Fibroblast of skin of right biceps (primary cell): ENCODE results near the gene ECI1.
"Not testable (repeated sequence)": the region's sequence is repeated elsewhere in the genome, so short reads cannot be mapped to it uniquely, and the experiment has no call there.

ENCODE experiments used
- DNase-seq: peaks from one replicate; pipeline ENCODE4 v3.0.0-alpha.2; 2013

ECI1 gene

GRCh38 chr16:2252806-2253148, 1.4 kb upstream of the ECI1 start:
- DNase-seq = peak; percentile 9

- peak; percentile 11 for DNase-seq
These were observed 613 bp downstream of the ECI1 start for GRCh38 chr16:2250652-2251295.

DNA sequence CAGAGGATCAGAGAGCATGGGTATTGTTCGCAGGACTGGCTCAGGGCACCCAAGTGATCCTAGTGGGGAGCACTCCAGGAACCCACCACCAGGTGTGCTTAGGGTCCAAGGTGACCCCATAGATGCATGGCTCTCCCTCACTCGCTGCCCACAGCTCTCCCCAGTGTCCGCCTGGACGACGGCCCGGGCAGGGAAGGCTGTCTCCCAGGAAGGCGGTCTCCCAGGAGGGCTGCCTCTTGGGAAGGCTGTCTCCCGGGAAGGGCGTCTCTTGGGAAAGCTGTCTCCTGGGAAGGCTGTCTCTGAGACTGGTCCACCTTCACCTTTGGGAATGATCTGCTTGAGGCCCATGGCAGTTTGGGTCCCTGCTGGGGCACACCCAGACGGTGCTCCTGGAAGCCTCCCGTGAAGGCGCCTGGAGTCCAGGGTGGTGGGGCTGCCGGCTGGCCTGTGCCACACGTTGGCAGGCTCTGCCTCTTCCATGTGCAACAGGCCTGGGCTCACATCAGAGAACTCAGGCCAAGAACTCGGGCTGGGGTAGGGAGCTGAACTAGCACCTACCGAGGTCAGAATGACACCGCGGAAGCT, 5.0 kb downstream of the ECI1 start:
- no peak for DNase-seq

GRCh38 chr16:2244926-2245795, 6.2 kb downstream of the ECI1 start:
- no peak for DNase-seq

DNA sequence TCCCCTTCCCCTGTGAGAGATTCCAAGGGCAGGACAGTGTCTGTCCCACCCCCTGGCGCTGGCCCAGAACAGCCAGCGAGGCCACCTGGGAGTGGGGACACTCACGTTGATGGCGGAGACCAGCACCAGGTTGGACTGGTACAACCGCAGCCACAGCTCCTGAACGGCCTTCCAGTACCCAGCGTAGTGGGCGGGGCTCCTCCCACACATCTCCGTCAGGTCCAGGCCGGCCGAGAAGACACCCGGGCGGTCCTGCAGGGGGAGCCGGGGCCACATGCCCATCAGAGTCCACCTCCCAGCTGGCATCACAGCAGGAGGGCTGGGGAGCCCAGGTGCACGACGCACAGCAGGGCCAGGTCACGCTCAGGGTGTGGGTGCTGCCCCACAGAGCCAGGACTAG, 7.1 kb downstream of the ECI1 start:
- DNase-seq = no peak

GRCh38 chr16:2243781-2244180, 7.6 kb downstream of the ECI1 start:
- no peak for DNase-seq

DNA sequence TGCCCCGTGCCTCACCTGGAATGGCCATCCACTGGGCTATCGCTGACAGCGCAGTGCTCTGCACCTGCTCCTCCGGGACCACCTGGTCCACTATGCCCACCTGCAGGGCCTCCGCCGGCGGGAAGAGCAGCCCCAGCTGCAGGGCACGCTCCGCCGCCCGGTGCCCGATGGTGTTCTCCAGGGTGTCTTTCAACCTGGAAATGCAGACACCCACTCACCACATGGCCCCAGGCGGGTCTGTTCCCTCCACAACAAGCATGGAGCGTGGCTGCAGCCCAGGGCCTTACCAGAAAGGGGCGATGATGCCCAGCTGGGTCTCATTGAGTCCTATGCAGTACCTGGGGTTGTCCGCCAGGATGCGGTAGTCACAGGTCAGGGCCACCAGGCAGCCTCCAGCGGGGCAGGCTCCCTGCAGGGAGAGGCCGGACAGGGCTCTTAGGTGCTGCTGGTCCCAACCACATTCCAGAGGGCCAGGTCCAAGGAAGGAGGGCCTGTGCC, 8.3 kb downstream of the ECI1 start:
- no peak for DNase-seq

GRCh38 chr16:2242598-2242997, 8.8 kb downstream of the ECI1 start:
- DNase-seq = no peak

- not testable (repeated sequence) for DNase-seq
These were observed 11.1 kb downstream of the ECI1 start for GRCh38 chr16:2240331-2240730.

GRCh38 chr16:2238838-2239675, 12.3 kb downstream of the ECI1 start:
- no peak for DNase-seq

DNA sequence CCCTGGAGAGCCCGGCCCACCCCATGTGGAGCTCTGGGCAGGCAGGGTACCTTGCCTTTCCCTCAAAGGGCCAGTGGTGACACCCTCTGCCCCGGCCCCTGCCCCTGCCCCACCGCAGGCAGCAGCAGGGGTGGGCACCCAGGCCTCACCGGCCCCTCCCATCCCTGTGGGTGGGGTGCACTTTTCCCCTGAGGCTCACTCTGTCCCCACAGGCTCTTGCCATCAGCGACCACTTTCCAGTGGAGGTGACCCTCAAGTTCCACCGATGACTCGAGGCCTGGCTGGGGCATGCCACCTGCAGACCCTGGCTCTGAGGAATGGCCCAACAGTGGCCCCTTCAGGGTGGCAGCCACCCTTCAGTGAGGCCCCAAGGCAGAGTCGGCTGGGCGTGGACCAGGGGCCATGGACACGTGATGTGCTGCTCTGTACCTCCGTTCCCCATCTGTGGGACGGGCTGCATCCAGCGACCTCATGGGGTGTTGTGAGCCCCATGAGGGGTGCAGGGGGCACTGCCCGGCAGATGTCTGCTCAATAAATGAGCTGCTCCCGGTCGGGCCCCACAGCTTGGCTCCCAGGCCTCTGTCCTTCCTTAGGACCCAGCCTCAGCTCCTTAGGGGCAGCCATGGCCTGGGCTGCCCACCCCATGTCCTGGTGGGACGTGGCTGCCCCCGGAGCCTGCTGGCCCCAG, 13.1 kb downstream of the ECI1 start:
- no peak for DNase-seq

GRCh38 chr16:2237493-2238149, 13.8 kb downstream of the ECI1 start:
- no peak for DNase-seq

- DNase-seq = no peak
These were observed 14.3 kb downstream of the ECI1 start for GRCh38 chr16:2237102-2237482.

DNA sequence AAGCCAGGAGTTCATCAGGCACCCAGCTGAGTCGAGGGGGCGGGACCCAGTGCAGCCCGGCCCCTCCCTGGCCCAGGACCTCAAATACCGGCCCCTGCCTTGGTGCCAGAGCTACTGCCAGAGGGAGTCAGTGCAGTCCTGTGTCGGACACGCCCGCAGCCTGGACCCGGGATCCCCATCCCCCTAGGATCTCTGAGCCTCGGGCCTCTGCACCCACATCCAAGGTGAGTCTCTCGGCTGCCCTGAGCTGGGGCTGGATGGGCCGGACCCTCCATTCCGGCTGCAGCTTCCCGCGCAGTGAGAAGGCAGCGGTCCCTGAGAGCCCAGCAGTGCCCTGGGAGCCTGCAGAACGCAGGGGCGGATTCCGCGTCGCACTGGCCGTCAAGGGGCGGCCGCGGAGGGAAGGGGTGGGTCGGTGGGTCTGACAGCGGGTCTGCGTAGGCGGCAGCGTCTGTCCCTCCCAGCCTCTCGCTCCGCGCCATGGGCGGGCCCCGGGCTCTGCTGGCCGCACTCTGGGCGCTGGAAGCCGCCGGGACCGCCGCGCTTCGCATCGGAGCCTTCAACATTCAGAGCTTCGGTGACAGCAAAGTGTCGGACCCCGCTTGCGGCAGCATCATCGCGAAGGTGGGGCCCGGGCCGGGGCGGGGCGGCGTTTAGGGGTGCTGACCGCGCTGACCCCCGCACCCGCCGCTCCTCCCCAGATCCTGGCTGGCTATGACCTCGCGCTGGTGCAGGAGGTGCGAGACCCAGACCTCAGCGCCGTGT, 14.9 kb downstream of the ECI1 start, which contains the start of gene DNASE1L2:
DNASE1L2 (plus strand) TSS at position 108 of the 765 bp plus-strand sequence; CDS start at position 481, 373 bp downstream.
- no peak for DNase-seq

GRCh38 chr16:2235695-2236336, 15.6 kb downstream of the ECI1 start:
- no peak for DNase-seq

DNA sequence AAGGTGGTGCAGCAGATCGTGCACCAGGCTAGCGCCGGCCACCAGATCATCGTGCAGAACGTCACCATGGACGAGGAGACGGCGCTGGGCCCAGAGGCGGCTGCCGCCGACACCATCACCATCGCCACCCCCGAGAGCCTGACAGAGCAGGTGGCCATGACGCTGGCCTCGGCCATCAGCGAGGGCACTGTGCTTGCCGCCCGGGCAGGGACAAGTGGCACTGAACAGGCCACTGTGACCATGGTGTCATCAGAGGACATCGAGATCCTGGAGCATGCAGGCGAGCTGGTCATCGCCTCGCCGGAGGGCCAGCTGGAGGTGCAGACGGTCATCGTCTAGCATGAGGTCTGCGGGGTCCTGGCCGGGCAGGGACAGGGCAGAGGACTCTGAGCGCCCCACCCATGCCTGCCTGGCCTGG, 16.1 kb downstream of the ECI1 start:
- no peak for DNase-seq

DNA sequence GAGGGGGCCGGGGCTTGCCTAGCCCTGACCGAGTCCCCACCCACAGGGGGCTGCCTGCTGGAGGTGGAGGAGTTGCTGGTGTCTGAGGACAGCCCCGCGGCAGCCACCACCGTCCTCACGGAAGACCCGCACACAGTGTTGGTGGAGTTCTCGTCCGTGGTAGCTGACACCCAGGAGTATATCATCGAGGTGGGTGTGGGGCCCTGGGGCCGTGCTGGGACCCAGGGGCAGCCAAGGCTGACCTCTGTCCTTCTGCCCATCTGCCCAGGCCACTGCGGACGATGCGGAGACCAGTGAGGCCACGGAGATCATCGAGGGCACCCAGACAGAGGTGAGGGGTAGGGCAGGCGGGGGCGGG, 16.6 kb downstream of the ECI1 start:
- no peak for DNase-seq

- no peak for DNase-seq
These were observed 17.2 kb downstream of the ECI1 start for GRCh38 chr16:2233872-2234812.

GRCh38 chr16:2233046-2233775, 18.2 kb downstream of the ECI1 start:
- DNase-seq = no peak
